Tibial nerve (tissue), 4 donors: Measurements from ENCODE around the gene ARMC9. TPM values are rescaled to one million over a fixed set of nuclear protein-coding genes. Genes with fewer than 3 reads are reported as not detected.

ENCODE experiments used
- DNase-seq, 2 donors: peaks; one replicate each; pipeline ENCODE4 v3.0.0-alpha.2; 2019; ENCODE audit warnings: low spot score in 2 of 2
- H3K27ac ChIP-seq, 4 donors: fragments of 200-600 bp; sonication (generic) in 3 of 4; one replicate each; pipeline ENCODE4 v1.5.1; 2017 to 2019; ENCODE audit warnings: mild to moderate bottlenecking in 1 of 4
- H3K27me3 ChIP-seq, 2 donors: fragments of 200-600 bp; sonication (generic) in 1 of 2; one replicate each; pipeline versions ENCODE4 v1.5.1 to v1.6.0; 2017 to 2019
- H3K36me3 ChIP-seq, 3 donors: fragments of 200-600 bp; sonication (generic); one replicate each; pipeline ENCODE4 v1.5.1; 2018 to 2019
- H3K4me1 ChIP-seq, 4 donors: fragments of 200-600 bp; sonication (generic) in 3 of 4; one replicate each; pipeline ENCODE4 v1.5.1; 2017 to 2019
- H3K4me3 ChIP-seq, 4 donors: fragments of 200-600 bp; sonication (generic) in 3 of 4; one replicate each; pipeline ENCODE4 v1.5.1; 2017 to 2019; ENCODE audit warnings: mild to moderate bottlenecking in 1 of 4, moderate library complexity in 1 of 4
- H3K9me3 ChIP-seq, 4 donors: fragments of 200-600 bp; sonication (generic) in 3 of 4; one replicate each; pipeline ENCODE4 v1.5.1; 2017 to 2019
- EP300 ChIP-seq, 2 donors: sonication (generic); formaldehyde crosslinking; IDR thresholded peaks; one replicate each; pipeline ENCODE4 v1.6.1; 2017; ENCODE audit warnings: antibody characterized with exemption in 2 of 2, mild to moderate bottlenecking in 1 of 2
- POLR2A ChIP-seq, 2 donors: fragments of 450-650 bp; IDR thresholded peaks; one replicate each; pipeline ENCODE4 v1.6.1; 2017; ENCODE audit warnings: antibody characterized with exemption in 2 of 2, mild to moderate bottlenecking in 2 of 2, moderate library complexity in 2 of 2
- WGBS, 2 donors: methylation state at CpG; one replicate each; pipeline ENCODE4 v1.1.5; 2018; 5-methylcytosine and 5-hydroxymethylcytosine counted together
- total RNA-seq, 4 donors: library from RNA; depleted of rRNA; stranded (reverse); fragments of >200 nt; gene quantifications; one replicate each; pipeline ENCODE4 v1.1.0, GENCODE V29; 2016
- TF ChIP-seq, protein P1 (sequence below), 5 experiments: fragments of 200-600 bp in 3 of 5; fragments of 450-650 bp in 2 of 5; sonication (generic) in 3 of 5; IDR thresholded peaks; one replicate each; pipeline ENCODE4 v1.5.1; 2016 to 2019; ENCODE audit warnings: antibody characterized with exemption in 5 of 5, mild to moderate bottlenecking in 3 of 5, moderate library complexity in 2 of 5

Gene ARMC9
- total RNA-seq, 4 donors from 2014 or later = 8.7 to 30.0 (median 18.6) TPM

DNA sequence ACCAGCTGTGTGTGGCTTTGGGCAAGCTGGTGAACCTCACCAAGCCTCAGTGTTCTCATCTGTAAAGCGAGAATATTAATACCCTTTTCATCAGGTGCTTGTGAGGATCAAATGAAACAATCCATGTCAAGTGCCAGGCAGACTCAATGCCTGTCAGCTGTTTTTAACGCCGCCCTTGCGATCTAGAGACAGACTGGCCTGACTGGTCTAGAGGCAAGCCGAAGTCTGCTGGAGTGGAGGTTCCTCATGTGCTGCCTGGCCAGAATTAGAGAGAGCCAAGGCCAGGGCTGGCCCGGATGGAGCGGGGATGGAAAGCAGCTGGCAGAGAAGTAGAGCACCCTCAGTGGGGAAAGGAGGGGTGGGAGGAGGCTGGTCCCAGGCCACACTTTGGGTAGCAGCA is 122.6 kb downstream of the ARMC9 start:
- 68 to 76% methylated on average over 7 of the region's 7 CpGs for WGBS, 2 donors
- Histone ChIP-seq H3K9me3 (peaks cover 0 to 11% (median 0%) of the 10 kb centered on the region in 4 donors), H3K36me3 (peaks cover 0 to 23% (median 0%) of the 10 kb centered on the region in 3 donors), H3K27ac (peak overlapping the region in 1 of 4 donors; percentile 16), H3K4me1 (peaks cover 0 to 3% (median 0%) of the 10 kb centered on the region in 4 donors), H3K27me3 (no peaks in the 10 kb centered on the region), H3K4me3 (no peak overlapping the region)
- no peak for DNase-seq
- TF ChIP-seq EP300 (IDR thresholded peaks at IDR 0.05) (no peak), POLR2A (IDR thresholded peaks at IDR 0.05) (no peak)
- TF ChIP-seq, protein P1, sequence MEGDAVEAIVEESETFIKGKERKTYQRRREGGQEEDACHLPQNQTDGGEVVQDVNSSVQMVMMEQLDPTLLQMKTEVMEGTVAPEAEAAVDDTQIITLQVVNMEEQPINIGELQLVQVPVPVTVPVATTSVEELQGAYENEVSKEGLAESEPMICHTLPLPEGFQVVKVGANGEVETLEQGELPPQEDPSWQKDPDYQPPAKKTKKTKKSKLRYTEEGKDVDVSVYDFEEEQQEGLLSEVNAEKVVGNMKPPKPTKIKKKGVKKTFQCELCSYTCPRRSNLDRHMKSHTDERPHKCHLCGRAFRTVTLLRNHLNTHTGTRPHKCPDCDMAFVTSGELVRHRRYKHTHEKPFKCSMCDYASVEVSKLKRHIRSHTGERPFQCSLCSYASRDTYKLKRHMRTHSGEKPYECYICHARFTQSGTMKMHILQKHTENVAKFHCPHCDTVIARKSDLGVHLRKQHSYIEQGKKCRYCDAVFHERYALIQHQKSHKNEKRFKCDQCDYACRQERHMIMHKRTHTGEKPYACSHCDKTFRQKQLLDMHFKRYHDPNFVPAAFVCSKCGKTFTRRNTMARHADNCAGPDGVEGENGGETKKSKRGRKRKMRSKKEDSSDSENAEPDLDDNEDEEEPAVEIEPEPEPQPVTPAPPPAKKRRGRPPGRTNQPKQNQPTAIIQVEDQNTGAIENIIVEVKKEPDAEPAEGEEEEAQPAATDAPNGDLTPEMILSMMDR (IDR thresholded peaks at IDR 0.05) = no peak

DNA sequence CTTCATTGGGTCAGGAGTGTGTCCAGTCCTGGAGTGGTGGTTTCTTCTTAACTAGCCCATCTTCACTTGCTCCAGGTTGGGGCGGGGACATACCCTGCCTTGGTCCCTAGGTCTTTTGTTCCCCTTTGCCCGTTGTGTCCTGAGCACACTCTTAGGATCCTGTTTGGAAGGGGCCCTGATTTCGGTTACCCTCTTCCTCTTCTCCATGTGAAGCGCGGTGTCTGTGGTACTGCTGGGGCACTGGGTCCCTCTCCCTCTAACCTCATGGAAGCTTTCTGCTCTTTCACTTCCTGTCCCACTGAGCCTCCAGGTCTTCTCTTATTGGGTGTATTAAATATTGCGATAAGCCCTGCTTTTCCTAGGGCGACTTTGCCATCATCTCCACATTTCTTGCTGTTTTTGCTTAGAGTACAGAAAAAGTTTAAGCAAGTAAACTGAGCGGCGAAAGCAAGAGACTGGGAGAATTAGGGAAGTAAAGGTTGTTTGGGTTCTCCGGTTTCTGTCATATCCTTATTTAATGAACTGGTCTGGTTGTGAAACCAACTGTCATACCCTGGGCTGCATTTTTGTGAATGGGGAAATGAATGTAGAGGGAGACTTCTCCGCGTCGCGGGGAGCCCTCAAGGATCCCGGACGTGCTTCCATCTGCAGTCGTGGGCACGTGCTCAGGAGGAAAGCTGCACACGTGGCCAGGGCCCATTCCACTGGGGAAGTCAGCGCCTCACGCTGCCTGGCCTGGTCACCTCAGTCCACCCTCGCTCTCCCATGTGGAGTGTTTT is 123.3 kb downstream of the ARMC9 start:
- Histone ChIP-seq H3K36me3 (peaks cover 0 to 21% (median 0%) of the 10 kb centered on the region in 3 donors), H3K9me3 (peaks cover 0 to 5% (median 0%) of the 10 kb centered on the region in 4 donors), H3K4me3 (no peak overlapping the region), H3K4me1 (peaks cover 0 to 3% (median 0%) of the 10 kb centered on the region in 4 donors), H3K27ac (no peak overlapping the region), H3K27me3 (no peaks in the 10 kb centered on the region)
- peak in 1 of 2 donors; percentile 31 for DNase-seq
- WGBS, 2 donors = 83 to 85% methylated on average over 22 of the region's 22 CpGs
- TF ChIP-seq, protein P1 (IDR thresholded peaks at IDR 0.05) = no peak
- peak in 1 of 2 donors; percentile 70 for TF ChIP-seq EP300 (IDR thresholded peaks at IDR 0.05)

DNA sequence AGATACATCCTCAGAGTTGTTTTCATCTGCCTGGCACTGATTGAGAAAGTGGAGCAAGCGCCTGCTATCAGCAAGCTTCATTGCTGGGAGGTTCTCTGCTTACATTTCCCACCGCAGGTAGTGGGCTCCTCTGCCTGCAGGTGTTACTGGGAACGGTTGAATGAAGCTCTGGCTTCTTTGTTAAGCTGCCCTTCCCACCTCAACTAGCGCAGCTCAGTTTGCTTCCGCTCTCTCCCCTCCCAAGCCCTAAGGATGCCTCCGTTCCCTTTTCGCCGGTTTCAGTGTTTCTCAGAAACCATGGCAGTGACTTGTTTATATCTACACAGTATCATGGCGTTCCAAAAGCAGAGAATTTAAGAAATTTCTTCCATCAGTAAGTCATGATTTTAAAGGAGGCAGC is 124.9 kb downstream of the ARMC9 start:
- Histone ChIP-seq H3K36me3 (peaks cover 0 to 10% (median 0%) of the 10 kb centered on the region in 3 donors), H3K4me3 (no peak overlapping the region), H3K27ac (no peak overlapping the region), H3K9me3 (no peaks in the 10 kb centered on the region), H3K4me1 (peaks cover 0 to 3% (median 0%) of the 10 kb centered on the region in 4 donors), H3K27me3 (no peaks in the 10 kb centered on the region)
- WGBS, 2 donors = 72 to 86% methylated on average over 9 of the region's 9 CpGs
- DNase-seq = no peak
- no peak for TF ChIP-seq EP300 (IDR thresholded peaks at IDR 0.05)
- TF ChIP-seq POLR2A (IDR thresholded peaks at IDR 0.05) = no peak
- TF ChIP-seq, protein P1 (IDR thresholded peaks at IDR 0.05) = no peak

DNA sequence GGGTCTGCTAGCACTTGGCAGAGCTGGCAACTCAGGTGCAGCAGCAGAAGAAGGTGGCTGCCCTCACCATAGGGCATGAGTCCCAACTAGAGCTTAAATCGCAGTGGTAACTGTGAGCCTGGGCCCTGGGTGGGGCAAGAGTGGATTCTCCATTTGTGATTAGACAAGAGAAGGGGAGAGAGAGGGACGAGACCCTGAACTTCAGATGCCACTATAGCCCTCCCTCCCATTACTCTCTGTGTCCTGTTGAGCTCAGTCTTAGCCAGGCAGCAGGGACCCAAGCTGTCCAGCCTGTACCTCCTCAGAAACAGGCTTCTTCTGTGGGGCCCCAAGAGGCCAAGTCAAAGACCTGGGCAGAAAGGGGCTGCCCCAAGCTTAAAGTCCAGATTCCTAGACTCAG is 127.4 kb downstream of the ARMC9 start:
- H3K4me1 ChIP-seq = no peaks in the 10 kb centered on the region
- DNase-seq = no peak
- WGBS, 2 donors = 89 to 96% methylated on average over 2 of the region's 2 CpGs
- H3K9me3 ChIP-seq = no peaks in the 10 kb centered on the region
- H3K36me3 ChIP-seq = peaks cover 0 to 3% (median 0%) of the 10 kb centered on the region in 3 donors
- no peak overlapping the region for H3K27ac ChIP-seq
- no peaks in the 10 kb centered on the region for H3K27me3 ChIP-seq
- TF ChIP-seq, protein P1 (IDR thresholded peaks at IDR 0.05) = no peak
- no peak for TF ChIP-seq EP300 (IDR thresholded peaks at IDR 0.05)
- TF ChIP-seq POLR2A (IDR thresholded peaks at IDR 0.05) = no peak
- no peak overlapping the region for H3K4me3 ChIP-seq

DNA sequence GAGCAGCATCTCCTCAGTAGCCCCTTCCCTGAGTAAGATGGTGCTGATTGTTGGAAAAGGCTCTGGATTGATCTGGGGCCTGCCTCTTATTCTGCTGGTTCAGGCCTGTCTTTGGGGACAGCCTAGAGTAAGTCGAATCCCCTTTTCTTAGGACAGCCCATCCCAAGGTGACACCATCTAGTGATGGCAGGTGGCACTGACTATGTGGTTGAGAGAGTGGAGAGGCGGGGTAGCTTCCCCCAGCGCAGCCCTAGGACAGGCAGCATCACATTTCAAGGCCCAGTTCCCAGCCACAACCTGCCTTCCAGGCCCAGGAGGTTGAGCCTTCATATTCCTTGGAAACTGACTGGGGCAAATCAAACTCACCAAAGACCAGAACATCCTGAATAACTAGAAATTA is 128.0 kb downstream of the ARMC9 start:
- no peak for DNase-seq
- Histone ChIP-seq H3K27me3 (no peaks in the 10 kb centered on the region), H3K4me1 (no peaks in the 10 kb centered on the region), H3K27ac (no peak overlapping the region), H3K4me3 (no peak overlapping the region), H3K9me3 (no peaks in the 10 kb centered on the region), H3K36me3 (peaks cover 0 to 6% (median 0%) of the 10 kb centered on the region in 3 donors)
- TF ChIP-seq POLR2A (IDR thresholded peaks at IDR 0.05) (no peak), EP300 (IDR thresholded peaks at IDR 0.05) (no peak)
- TF ChIP-seq, protein P1 (IDR thresholded peaks at IDR 0.05) = no peak
- WGBS, 2 donors = 88 to 94% methylated on average over 3 of the region's 3 CpGs
